ENCODE measurements around the gene EHBP1L1.

DNA sequence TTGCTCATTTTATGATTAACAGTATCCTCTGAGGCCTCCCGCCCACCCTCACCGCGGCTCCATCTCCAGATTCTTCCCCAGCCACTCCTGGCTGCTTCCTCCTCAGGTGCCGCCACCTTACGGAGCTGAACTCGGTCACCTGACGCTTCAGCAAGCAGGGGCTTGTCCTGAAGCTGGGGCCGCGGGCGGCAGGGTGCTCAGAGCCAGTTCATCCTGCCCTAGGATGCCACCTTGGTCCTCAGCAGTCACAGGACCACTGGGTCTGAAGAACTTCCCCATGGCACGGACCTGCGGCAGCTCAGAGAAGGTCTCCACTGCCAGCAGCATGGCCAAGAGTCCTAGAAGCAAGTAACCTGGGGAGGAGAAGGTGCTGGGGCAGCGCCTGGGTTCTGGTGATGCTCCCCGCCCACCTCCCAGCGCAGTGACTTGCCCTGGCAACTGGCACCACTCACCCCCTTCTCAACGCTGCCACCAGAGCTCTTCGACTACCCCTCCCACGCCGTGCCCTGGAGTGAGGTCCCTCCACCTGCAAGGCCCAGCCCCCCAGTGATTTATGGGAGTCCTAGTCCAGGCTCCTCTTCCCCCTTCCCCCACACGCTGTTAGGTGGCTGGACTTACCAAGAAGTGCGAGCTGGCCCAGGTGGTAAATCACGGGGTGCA is 17.1 kb downstream of the EHBP1L1 start:
- TF ChIP-seq, protein P1, sequence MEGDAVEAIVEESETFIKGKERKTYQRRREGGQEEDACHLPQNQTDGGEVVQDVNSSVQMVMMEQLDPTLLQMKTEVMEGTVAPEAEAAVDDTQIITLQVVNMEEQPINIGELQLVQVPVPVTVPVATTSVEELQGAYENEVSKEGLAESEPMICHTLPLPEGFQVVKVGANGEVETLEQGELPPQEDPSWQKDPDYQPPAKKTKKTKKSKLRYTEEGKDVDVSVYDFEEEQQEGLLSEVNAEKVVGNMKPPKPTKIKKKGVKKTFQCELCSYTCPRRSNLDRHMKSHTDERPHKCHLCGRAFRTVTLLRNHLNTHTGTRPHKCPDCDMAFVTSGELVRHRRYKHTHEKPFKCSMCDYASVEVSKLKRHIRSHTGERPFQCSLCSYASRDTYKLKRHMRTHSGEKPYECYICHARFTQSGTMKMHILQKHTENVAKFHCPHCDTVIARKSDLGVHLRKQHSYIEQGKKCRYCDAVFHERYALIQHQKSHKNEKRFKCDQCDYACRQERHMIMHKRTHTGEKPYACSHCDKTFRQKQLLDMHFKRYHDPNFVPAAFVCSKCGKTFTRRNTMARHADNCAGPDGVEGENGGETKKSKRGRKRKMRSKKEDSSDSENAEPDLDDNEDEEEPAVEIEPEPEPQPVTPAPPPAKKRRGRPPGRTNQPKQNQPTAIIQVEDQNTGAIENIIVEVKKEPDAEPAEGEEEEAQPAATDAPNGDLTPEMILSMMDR (optimal IDR thresholded peaks at IDR 0.05 in 1 of 3, IDR thresholded peaks at IDR 0.05 in 1 of 3, conservative IDR thresholded peaks at IDR 0.05 in 1 of 3; ENCODE audit: extremely low read depth in 1 of 3, insufficient read depth in 2 of 3, low read length in 3 of 3) = no peak
- TF ChIP-seq EZH2 (IDR thresholded peaks at IDR 0.05; ENCODE audit: low read length) = no peak
